OCI-LY1 (cell line): ENCODE data around the gene USP25.

Experiments
- H2AFZ ChIP-seq: fragments of 200-600 bp; sonication (generic), shearing (Covaris generic); 2 replicates; pipeline ENCODE4 v1.6.0; 2014; ENCODE audit warnings: antibody characterized with exemption, mild to moderate bottlenecking, low read length
- H3F3A ChIP-seq: fragments of 200-600 bp; sonication (generic), shearing (Covaris generic); 2 replicates; pipeline ENCODE4 v1.6.0; 2014; ENCODE audit warnings: mild to moderate bottlenecking, antibody characterized with exemption, low read length, moderate library complexity; ENCODE audit not compliant: insufficient read depth
- H3K27ac ChIP-seq: fragments of 200-600 bp; sonication (generic); 2 replicates; pipeline ENCODE4 v1.5.1; 2014; ENCODE audit warnings: low read length, mixed run types, mild to moderate bottlenecking, low read depth; ENCODE audit not compliant: poor library complexity, severe bottlenecking
- H3K27me3 ChIP-seq: fragments of 200-600 bp; sonication (generic); 2 replicates; pipeline ENCODE4 v1.6.0; 2014; ENCODE audit warnings: antibody characterized with exemption, mild to moderate bottlenecking, low read length, moderate library complexity; ENCODE audit not compliant: insufficient read depth
- H3K36me3 ChIP-seq: fragments of 200-600 bp; sonication (generic); 2 replicates; pipeline ENCODE4 v1.6.1; 2014; ENCODE audit warnings: mild to moderate bottlenecking, antibody characterized with exemption, low read length, moderate library complexity, mixed read lengths; ENCODE audit not compliant: insufficient read depth
- H3K4me1 ChIP-seq: fragments of 200-600 bp; sonication (generic); 2 replicates; pipeline ENCODE4 v1.5.1; 2014; ENCODE audit warnings: mild to moderate bottlenecking, low read length, moderate library complexity; ENCODE audit not compliant: insufficient read depth, severe bottlenecking
- H3K4me2 ChIP-seq: fragments of 200-600 bp; sonication (generic), shearing (Covaris generic); 2 replicates; pipeline ENCODE4 v1.6.1; 2014; ENCODE audit warnings: low read length
- H3K4me3 ChIP-seq: fragments of 200-600 bp; sonication (generic); 2 replicates; pipeline ENCODE4 v1.5.1; 2014; ENCODE audit warnings: low read length, low read depth, mild to moderate bottlenecking, mixed read lengths; ENCODE audit not compliant: poor library complexity, severe bottlenecking
- H3K79me2 ChIP-seq: fragments of 200-600 bp; shearing (Covaris generic); 2 replicates; pipeline ENCODE4 v1.6.1; 2016; ENCODE audit warnings: mixed run types, low read length, mixed read lengths; ENCODE audit not compliant: insufficient read depth
- H3K9ac ChIP-seq: fragments of 200-600 bp; sonication (generic), shearing (Covaris generic); 2 replicates; pipeline ENCODE4 v1.6.1; 2014; ENCODE audit warnings: mild to moderate bottlenecking, low read length, mixed read lengths
- H3K9me2 ChIP-seq: fragments of 200-600 bp; sonication (generic), shearing (Covaris generic); 2 replicates; pipeline ENCODE4 v1.6.1; 2014; ENCODE audit warnings: low read depth, mild to moderate bottlenecking, low read length, mixed read lengths
- H3K9me3 ChIP-seq: fragments of 200-600 bp; shearing (Covaris generic); 2 replicates; pipeline ENCODE4 v1.6.1; 2014; ENCODE audit warnings: low read length, mixed read lengths
- H4K20me1 ChIP-seq: fragments of 200-600 bp; sonication (generic), shearing (Covaris generic); 2 replicates; pipeline ENCODE4 v1.6.0; 2016; ENCODE audit warnings: mild to moderate bottlenecking, low read length; ENCODE audit not compliant: insufficient read depth
- CTCF ChIP-seq: fragments of 200-600 bp; sonication (generic), shearing (Covaris generic); IDR thresholded peaks from 2 replicates; pipeline ENCODE4 v1.5.1; 2017; ENCODE audit warnings: mild to moderate bottlenecking, antibody characterized with exemption, low read length, moderate library complexity, mixed read lengths
- EZH2 ChIP-seq: fragments of 200-600 bp; sonication (generic), shearing (Covaris generic); IDR thresholded peaks from 2 replicates; pipeline ENCODE4 v1.8.0; 2017; ENCODE audit warnings: borderline replicate concordance, mixed run types, mild to moderate bottlenecking, antibody characterized with exemption, low read length, moderate library complexity, mixed read lengths

Gene USP25

DNA sequence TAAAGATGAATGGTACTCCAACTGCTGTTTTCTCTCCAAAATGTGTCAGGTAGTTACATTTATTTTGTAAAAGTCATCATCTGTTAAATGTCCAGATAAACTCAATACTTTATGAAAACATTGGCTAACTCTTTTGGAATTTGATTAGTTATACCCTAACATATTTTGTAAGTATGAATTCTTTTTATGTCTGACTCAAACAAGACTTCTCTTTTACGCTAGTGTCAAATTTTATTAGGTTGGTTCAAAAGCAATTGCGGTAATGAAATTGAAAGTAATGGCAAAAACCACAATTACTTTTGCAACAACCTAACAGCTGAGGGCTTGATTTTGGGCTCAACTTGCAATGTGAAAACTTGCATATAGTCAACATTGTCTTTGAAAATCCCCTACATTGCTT, 41.0 kb upstream of the USP25 start:
- H4K20me1 ChIP-seq, result no peaks in the 10 kb centered on the region
- no peaks in the 10 kb centered on the region for H3K9me3 ChIP-seq
- H3K27ac ChIP-seq, result no peak overlapping the region
- H3K4me3 ChIP-seq, result no peak overlapping the region
- H3K36me3 ChIP-seq, result no peaks in the 10 kb centered on the region
- no peaks in the 10 kb centered on the region for H3F3A ChIP-seq
- no peaks in the 10 kb centered on the region for H3K79me2 ChIP-seq
- H3K4me2 ChIP-seq, result no peak overlapping the region
- H3K4me1 ChIP-seq, result no peaks in the 10 kb centered on the region
- H3K9ac ChIP-seq, result no peak overlapping the region
- no peaks in the 10 kb centered on the region for H3K27me3 ChIP-seq
- H3K9me2 ChIP-seq, result no peaks in the 10 kb centered on the region
- TF ChIP-seq EZH2, result no peak
- TF ChIP-seq CTCF, result no peak
- no peak overlapping the region for H2AFZ ChIP-seq

DNA sequence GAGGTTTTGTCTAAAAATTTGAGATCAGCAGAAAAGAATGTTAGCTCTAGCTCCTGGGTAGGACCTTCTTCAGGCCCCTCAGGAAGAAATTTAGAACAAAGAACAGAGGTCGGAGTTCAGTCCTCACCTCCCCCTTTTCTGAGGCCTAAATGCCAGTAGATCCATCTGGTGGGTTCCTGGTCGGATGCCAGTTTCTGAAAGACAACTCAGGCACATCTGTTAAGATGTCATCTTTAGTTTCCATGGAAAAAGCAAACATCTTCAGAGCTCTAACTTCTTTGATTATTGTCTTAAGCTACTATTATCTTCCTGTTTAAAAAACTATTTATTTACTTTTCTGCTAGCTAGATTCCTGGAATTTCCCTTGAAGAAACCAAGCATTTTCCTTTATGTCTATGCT, 37.1 kb upstream of the USP25 start:
- H3K9me2 ChIP-seq, result no peaks in the 10 kb centered on the region
- H3F3A ChIP-seq, result no peaks in the 10 kb centered on the region
- no peaks in the 10 kb centered on the region for H3K27me3 ChIP-seq
- H3K36me3 ChIP-seq, result no peaks in the 10 kb centered on the region
- no peak overlapping the region for H3K9ac ChIP-seq
- no peak overlapping the region for H3K4me3 ChIP-seq
- H3K4me1 ChIP-seq, result no peaks in the 10 kb centered on the region
- H3K27ac ChIP-seq, result no peak overlapping the region
- no peak overlapping the region for H2AFZ ChIP-seq
- no peak overlapping the region for H3K4me2 ChIP-seq
- no peaks in the 10 kb centered on the region for H3K9me3 ChIP-seq
- no peaks in the 10 kb centered on the region for H3K79me2 ChIP-seq
- no peak for TF ChIP-seq CTCF
- no peak for TF ChIP-seq EZH2
- no peaks in the 10 kb centered on the region for H4K20me1 ChIP-seq

- no peaks in the 10 kb centered on the region for H3K9me3 ChIP-seq
- H3K9ac ChIP-seq, result no peak overlapping the region
- no peak overlapping the region for H3K4me2 ChIP-seq
- H3F3A ChIP-seq, result no peaks in the 10 kb centered on the region
- H4K20me1 ChIP-seq, result no peaks in the 10 kb centered on the region
- H2AFZ ChIP-seq, result no peak overlapping the region
- H3K27ac ChIP-seq, result no peak overlapping the region
- H3K4me3 ChIP-seq, result no peak overlapping the region
- no peaks in the 10 kb centered on the region for H3K27me3 ChIP-seq
- TF ChIP-seq EZH2, result no peak
- H3K4me1 ChIP-seq, result no peaks in the 10 kb centered on the region
- H3K9me2 ChIP-seq, result no peaks in the 10 kb centered on the region
- no peaks in the 10 kb centered on the region for H3K79me2 ChIP-seq
- H3K36me3 ChIP-seq, result no peaks in the 10 kb centered on the region
Observed at GRCh38 chr21:15695241-15695640, 34.5 kb upstream of the USP25 start.

GRCh38 chr21:15701830-15702229, 28.0 kb upstream of the USP25 start:
- no peaks in the 10 kb centered on the region for H3K36me3 ChIP-seq
- no peak overlapping the region for H3K4me2 ChIP-seq
- no peak overlapping the region for H3K9ac ChIP-seq
- no peaks in the 10 kb centered on the region for H3K79me2 ChIP-seq
- H3K27ac ChIP-seq, result no peak overlapping the region
- H2AFZ ChIP-seq, result no peak overlapping the region
- H4K20me1 ChIP-seq, result no peaks in the 10 kb centered on the region
- no peak for TF ChIP-seq EZH2
- no peak for TF ChIP-seq CTCF
- H3K4me1 ChIP-seq, result no peaks in the 10 kb centered on the region
- no peaks in the 10 kb centered on the region for H3K9me2 ChIP-seq
- no peak overlapping the region for H3K4me3 ChIP-seq
- no peaks in the 10 kb centered on the region for H3F3A ChIP-seq
- H3K9me3 ChIP-seq, result 0 out of 2 replicates have a peak, but pooled peaks cover 2% of the 10 kb centered on the region
- H3K27me3 ChIP-seq, result no peaks in the 10 kb centered on the region
